HFFc6 (cell line): ENCODE results near the gene HIP1R. TPM values are rescaled to one million over a fixed set of nuclear protein-coding genes. Genes with fewer than 3 reads are reported as not detected.
A peak's percentile ranks its signal among the peaks of the same experiment; 100 is the strongest.

Source experiments
- DNase-seq: peaks from one replicate; pipeline ENCODE4 v3.0.0-alpha.2; 2018
- H3K27ac Mint-ChIP-seq: 2 replicates; pipeline ENCODE4 v1.8.0; 2020; ENCODE audit warnings: mild to moderate bottlenecking, mixed read lengths
- H3K27me3 Mint-ChIP-seq: 2 replicates; pipeline ENCODE4 v1.8.0; 2021; ENCODE audit warnings: mild to moderate bottlenecking, moderate library complexity, mixed read lengths; ENCODE audit not compliant: insufficient read depth
- H3K36me3 Mint-ChIP-seq: 2 replicates; pipeline ENCODE4 v1.8.0; 2021; ENCODE audit warnings: low read depth, mixed read lengths
- H3K4me1 Mint-ChIP-seq: 2 replicates; pipeline ENCODE4 v1.8.0; 2020; ENCODE audit warnings: low read depth, mixed read lengths
- H3K4me3 Mint-ChIP-seq: 2 replicates; pipeline ENCODE4 v1.8.0; 2020; ENCODE audit warnings: mild to moderate bottlenecking, moderate library complexity, mixed read lengths
- H3K9me3 Mint-ChIP-seq: 2 replicates; pipeline ENCODE4 v1.8.0; 2020; ENCODE audit warnings: mild to moderate bottlenecking, mixed read lengths
- CTCF ChIP-seq: fragments of 200-600 bp; sonication (generic); IDR thresholded peaks from 2 replicates; pipeline ENCODE4 v1.5.0; 2021; ENCODE audit warnings: antibody characterized with exemption, mild to moderate bottlenecking
- total RNA-seq, 6 experiments: library from RNA; stranded (reverse); fragmentation: NEBNext Ultra II Directional; extraction: Animal tissue kit (Norgen Biotek cat#: 25700); gene quantifications; 2 replicates in 1 of 6; 3 replicates in 5 of 6; pipeline ENCODE4 v1.2.3, GENCODE V29; 2021

The HIP1R gene
- total RNA-seq, 6 experiments from 2014 or later = 6.7 to 9.8 (median 8.4) TPM

DNA sequence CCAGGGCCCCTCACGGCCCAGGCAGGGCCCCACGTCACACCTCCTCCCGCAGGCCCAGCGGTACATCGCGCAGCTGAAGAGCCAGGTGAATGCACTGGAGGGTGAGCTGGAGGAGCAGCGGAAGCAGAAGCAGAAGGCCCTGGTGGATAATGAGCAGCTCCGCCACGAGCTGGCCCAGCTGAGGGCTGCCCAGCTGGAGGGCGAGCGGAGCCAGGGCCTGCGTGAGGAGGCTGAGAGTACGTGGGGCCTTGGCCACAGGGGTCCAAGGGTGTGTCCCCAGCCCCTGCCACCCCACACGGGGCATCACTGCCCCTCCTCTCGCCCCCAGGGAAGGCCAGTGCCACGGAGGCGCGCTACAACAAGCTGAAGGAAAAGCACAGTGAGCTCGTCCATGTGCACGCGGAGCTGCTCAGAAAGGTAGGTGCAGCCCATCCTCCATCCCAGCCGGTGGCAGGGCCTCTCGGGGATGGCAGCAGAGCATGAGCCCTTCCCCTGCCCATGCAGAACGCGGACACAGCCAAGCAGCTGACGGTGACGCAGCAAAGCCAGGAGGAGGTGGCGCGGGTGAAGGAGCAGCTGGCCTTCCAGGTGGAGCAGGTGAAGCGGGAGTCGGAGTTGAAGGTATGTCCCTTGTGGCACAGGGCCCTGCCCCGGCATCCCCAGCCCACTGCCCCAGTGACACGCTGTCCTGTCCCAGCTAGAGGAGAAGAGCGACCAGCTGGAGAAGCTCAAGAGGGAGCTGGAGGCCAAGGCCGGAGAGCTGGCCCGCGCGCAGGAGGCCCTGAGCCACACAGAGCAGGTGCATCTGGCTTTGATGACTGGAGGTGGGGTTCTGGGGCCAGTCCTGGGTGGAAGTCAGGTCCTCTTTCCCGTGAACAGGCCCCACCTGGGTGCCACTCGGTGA lies 20.9 kb downstream of the HIP1R start:
- no peaks in the 10 kb centered on the region for H3K9me3 Mint-ChIP-seq
- 0 out of 2 replicates have a peak, but pooled peaks cover 4% of the 10 kb centered on the region for H3K36me3 Mint-ChIP-seq
- peaks cover 15% of the 10 kb centered on the region for H3K4me1 Mint-ChIP-seq
- DNase-seq = no peak
- TF ChIP-seq CTCF = no peak
- no peak overlapping the region for H3K27ac Mint-ChIP-seq
- H3K4me3 Mint-ChIP-seq = no peak overlapping the region
- H3K27me3 Mint-ChIP-seq = peaks cover 2% of the 10 kb centered on the region; the same call in 1 of the 2 replicates

DNA sequence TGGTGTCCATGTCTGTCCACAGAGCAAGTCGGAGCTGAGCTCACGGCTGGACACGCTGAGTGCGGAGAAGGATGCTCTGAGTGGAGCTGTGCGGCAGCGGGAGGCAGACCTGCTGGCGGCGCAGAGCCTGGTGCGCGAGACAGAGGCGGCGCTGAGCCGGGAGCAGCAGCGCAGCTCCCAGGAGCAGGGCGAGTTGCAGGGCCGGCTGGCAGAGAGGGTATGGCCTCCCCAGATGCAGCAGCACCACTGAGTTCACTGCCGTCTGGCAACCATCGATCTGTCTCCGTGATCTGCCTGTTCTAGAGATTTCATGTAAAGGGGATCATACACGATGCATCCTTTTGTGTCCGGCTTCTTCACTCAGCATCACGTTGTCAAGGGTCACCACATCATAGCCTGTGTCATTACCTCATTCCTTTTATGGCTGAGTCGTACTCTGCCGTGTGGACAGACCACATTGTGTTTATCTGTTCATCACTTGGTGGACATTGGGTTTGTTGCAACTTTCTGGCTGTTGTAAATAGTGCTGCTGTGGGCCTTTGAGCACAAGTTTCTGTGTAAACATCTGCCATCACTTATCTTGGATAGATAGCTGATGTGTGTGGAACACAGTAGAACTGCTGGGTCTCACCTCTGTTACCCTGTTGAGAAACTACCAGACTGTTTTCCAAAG lies 21.9 kb downstream of the HIP1R start:
- peak; percentile 44 for DNase-seq
- H3K27me3 Mint-ChIP-seq = peaks cover 2% of the 10 kb centered on the region; the same call in 1 of the 2 replicates
- TF ChIP-seq CTCF = no peak
- no peak overlapping the region for H3K27ac Mint-ChIP-seq
- H3K4me1 Mint-ChIP-seq = peaks cover 8% of the 10 kb centered on the region
- H3K4me3 Mint-ChIP-seq = no peak overlapping the region
- H3K9me3 Mint-ChIP-seq = no peaks in the 10 kb centered on the region
- 0 out of 2 replicates have a peak, but pooled peaks cover 4% of the 10 kb centered on the region for H3K36me3 Mint-ChIP-seq

DNA sequence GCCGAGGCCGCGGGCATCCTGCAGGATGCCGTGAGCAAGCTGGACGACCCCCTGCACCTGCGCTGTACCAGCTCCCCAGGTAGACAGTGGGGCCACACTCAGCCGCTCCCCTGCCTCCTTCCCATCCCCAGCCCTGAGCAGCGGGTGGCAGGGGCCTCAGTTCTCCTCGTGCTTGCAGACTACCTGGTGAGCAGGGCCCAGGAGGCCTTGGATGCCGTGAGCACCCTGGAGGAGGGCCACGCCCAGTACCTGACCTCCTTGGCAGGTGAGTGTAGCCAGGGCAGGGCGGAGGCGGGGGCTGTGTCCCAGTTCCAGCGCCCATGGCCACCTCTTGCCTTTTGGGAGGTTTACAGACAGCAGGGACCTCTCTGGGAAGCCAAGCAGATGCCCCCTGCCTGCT lies 22.9 kb downstream of the HIP1R start:
- Mint-ChIP-seq H3K36me3 (0 out of 2 replicates have a peak, but pooled peaks cover 4% of the 10 kb centered on the region), H3K4me1 (no peaks in the 10 kb centered on the region), H3K27me3 (peaks cover 2% of the 10 kb centered on the region; the same call in 1 of the 2 replicates), H3K9me3 (no peaks in the 10 kb centered on the region), H3K27ac (no peak overlapping the region), H3K4me3 (no peak overlapping the region)
- TF ChIP-seq CTCF = no peak
- DNase-seq = no peak

GRCh38 chr12:122858591-122859302 lies 23.5 kb downstream of the HIP1R start:
- Mint-ChIP-seq H3K27me3 (peaks cover 2% of the 10 kb centered on the region; the same call in 1 of the 2 replicates), H3K4me3 (no peak overlapping the region), H3K9me3 (no peaks in the 10 kb centered on the region), H3K4me1 (no peaks in the 10 kb centered on the region), H3K36me3 (0 out of 2 replicates have a peak, but pooled peaks cover 4% of the 10 kb centered on the region), H3K27ac (no peak overlapping the region)
- no peak for DNase-seq
- no peak for TF ChIP-seq CTCF

GRCh38 chr12:122859303-122860039 lies 24.2 kb downstream of the HIP1R start:
- Mint-ChIP-seq H3K27me3 (peaks cover 2% of the 10 kb centered on the region; the same call in 1 of the 2 replicates), H3K9me3 (no peaks in the 10 kb centered on the region), H3K36me3 (peaks cover 4% of the 10 kb centered on the region; the same call in 1 of the 2 replicates), H3K4me3 (no peak overlapping the region), H3K4me1 (no peaks in the 10 kb centered on the region), H3K27ac (no peak overlapping the region)
- no peak for DNase-seq
- TF ChIP-seq CTCF = no peak
